22Rv1 (cell line): ENCODE data around the gene DYRK4.

Source experiments
- CTCF ChIP-seq: fragments of 450-650 bp; IDR thresholded peaks from 2 replicates; pipeline ENCODE4 v1.5.1; 2017; ENCODE audit warnings: mild to moderate bottlenecking
- ZFX ChIP-seq: fragments of 450-650 bp; IDR thresholded peaks from 2 replicates; pipeline ENCODE4 v1.6.1; 2017; ENCODE audit warnings: antibody characterized with exemption, borderline replicate concordance

DNA sequence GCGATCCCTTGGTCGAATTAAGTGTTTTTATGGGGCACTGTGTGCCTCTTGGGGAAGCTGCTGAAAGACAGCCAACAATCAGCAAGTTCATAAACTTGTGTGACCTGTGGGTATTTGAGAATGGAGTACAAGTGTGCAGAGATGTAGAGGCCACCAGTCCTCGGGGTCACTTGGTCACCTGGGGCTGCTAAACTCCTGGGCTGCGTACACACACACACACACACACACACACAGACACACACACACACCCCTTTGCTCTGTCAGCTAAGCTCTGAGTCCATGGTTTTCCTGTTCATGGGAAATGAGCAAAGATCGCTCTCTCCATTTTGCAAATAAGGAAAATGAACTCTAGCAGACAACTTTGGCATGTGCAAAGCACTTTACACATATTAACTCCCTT lies 24.5 kb downstream of the DYRK4 start:
- TF ChIP-seq ZFX (no peak), CTCF (no peak)
